Vagina (tissue), 2 donors: Measurements from ENCODE around the gene DNER.

Experiments used
- CTCF ChIP-seq, 3 experiments: fragments of 450-650 bp in 2 of 3; fragments of 200-600 bp in 1 of 3; sonication (generic) in 1 of 3; IDR thresholded peaks; one replicate each; pipeline ENCODE4 v1.5.1; 2017 to 2019; ENCODE audit warnings: antibody characterized with exemption in 3 of 3, mild to moderate bottlenecking in 2 of 3, moderate library complexity in 2 of 3
- POLR2A ChIP-seq, 2 donors: fragments of 450-650 bp; IDR thresholded peaks; one replicate each; pipeline ENCODE4 v1.6.1; 2017; ENCODE audit warnings: antibody characterized with exemption in 2 of 2, mild to moderate bottlenecking in 2 of 2, moderate library complexity in 2 of 2

- TF ChIP-seq CTCF (IDR thresholded peaks at IDR 0.05) (no peak), POLR2A (IDR thresholded peaks at IDR 0.05) (no peak)
Measured at GRCh38 chr2:229672021-229672420, 42.3 kb downstream of the DNER start.
